ENCODE data around the gene FHIT.

FHIT gene

GRCh38 chr3:59873576-59874230 lies 1377.5 kb downstream of the FHIT start:
- H3F3A ChIP-seq (ENCODE audit: insufficient read depth) = no peaks in the 10 kb centered on the region
- TF ChIP-seq CTCF (IDR thresholded peaks at IDR 0.05; ENCODE audit: insufficient read depth, low read length, poor library complexity, severe bottlenecking) = no peak
- no peak overlapping the region for H2AFZ ChIP-seq (ENCODE audit: low read depth, low read length, severe bottlenecking)
- no peak overlapping the region for H3K4me3 ChIP-seq (ENCODE audit: insufficient read depth, low read length, poor library complexity, severe bottlenecking)
- no peaks in the 10 kb centered on the region for H4K20me1 ChIP-seq (ENCODE audit: low read depth, low read length)
- H3K9me3 ChIP-seq (ENCODE audit: insufficient read depth, low read length) = no peaks in the 10 kb centered on the region
- H3K4me2 ChIP-seq (ENCODE audit: low read depth, low read length, poor library complexity, severe bottlenecking) = no peak overlapping the region
- H3K9me2 ChIP-seq (replicated peaks; ENCODE audit: insufficient read depth, low read length) = no peaks in the 10 kb centered on the region
- H3K9ac ChIP-seq (ENCODE audit: low read length) = no peak overlapping the region
- H3K36me3 ChIP-seq (ENCODE audit: low read length) = no peaks in the 10 kb centered on the region
- no peaks in the 10 kb centered on the region for H3K27me3 ChIP-seq (ENCODE audit: low read length)
- H3K79me2 ChIP-seq (ENCODE audit: insufficient read depth, low read length) = no peaks in the 10 kb centered on the region
- no peak overlapping the region for H3K27ac ChIP-seq (ENCODE audit: low read depth, low read length)

- Histone ChIP-seq H3K27ac (ENCODE audit: low read depth, low read length) (no peak overlapping the region), H2AFZ (ENCODE audit: low read depth, low read length, severe bottlenecking) (no peak overlapping the region), H3K9me3 (ENCODE audit: insufficient read depth, low read length) (no peaks in the 10 kb centered on the region), H3K4me2 (ENCODE audit: low read depth, low read length, poor library complexity, severe bottlenecking) (no peak overlapping the region), H3K4me3 (ENCODE audit: insufficient read depth, low read length, poor library complexity, severe bottlenecking) (no peak overlapping the region), H3K79me2 (ENCODE audit: insufficient read depth, low read length) (no peaks in the 10 kb centered on the region), H3K27me3 (ENCODE audit: low read length) (no peaks in the 10 kb centered on the region), H4K20me1 (ENCODE audit: low read depth, low read length) (no peaks in the 10 kb centered on the region), H3K9me2 (replicated peaks; ENCODE audit: insufficient read depth, low read length) (no peaks in the 10 kb centered on the region), H3K36me3 (ENCODE audit: low read length) (no peaks in the 10 kb centered on the region), H3K9ac (ENCODE audit: low read length) (no peak overlapping the region), H3F3A (ENCODE audit: insufficient read depth) (no peaks in the 10 kb centered on the region)
- TF ChIP-seq EZH2phosphoT487 (conservative IDR thresholded peaks at IDR 0.05; ENCODE audit: low read length) (no peak), CTCF (IDR thresholded peaks at IDR 0.05; ENCODE audit: insufficient read depth, low read length, poor library complexity, severe bottlenecking) (no peak)
These were observed 1379.1 kb downstream of the FHIT start for GRCh38 chr3:59872128-59872527.

- no peak overlapping the region for H3K4me2 ChIP-seq (ENCODE audit: low read depth, low read length, poor library complexity, severe bottlenecking)
- H3K27ac ChIP-seq (ENCODE audit: low read depth, low read length) = no peak overlapping the region
- H3K9me2 ChIP-seq (replicated peaks; ENCODE audit: insufficient read depth, low read length) = no peaks in the 10 kb centered on the region
- TF ChIP-seq EZH2phosphoT487 (conservative IDR thresholded peaks at IDR 0.05; ENCODE audit: low read length) = no peak
- TF ChIP-seq CTCF (IDR thresholded peaks at IDR 0.05; ENCODE audit: insufficient read depth, low read length, poor library complexity, severe bottlenecking) = no peak
- no peaks in the 10 kb centered on the region for H3F3A ChIP-seq (ENCODE audit: insufficient read depth)
- no peaks in the 10 kb centered on the region for H3K79me2 ChIP-seq (ENCODE audit: insufficient read depth, low read length)
- no peaks in the 10 kb centered on the region for H3K27me3 ChIP-seq (ENCODE audit: low read length)
- no peak overlapping the region for H3K4me3 ChIP-seq (ENCODE audit: insufficient read depth, low read length, poor library complexity, severe bottlenecking)
- H3K9me3 ChIP-seq (ENCODE audit: insufficient read depth, low read length) = no peaks in the 10 kb centered on the region
- no peak overlapping the region for H2AFZ ChIP-seq (ENCODE audit: low read depth, low read length, severe bottlenecking)
- no peaks in the 10 kb centered on the region for H4K20me1 ChIP-seq (ENCODE audit: low read depth, low read length)
- no peak overlapping the region for H3K9ac ChIP-seq (ENCODE audit: low read length)
- no peaks in the 10 kb centered on the region for H3K36me3 ChIP-seq (ENCODE audit: low read length)
These were observed 1383.9 kb downstream of the FHIT start for GRCh38 chr3:59867185-59868002.
